GM19438 (cell line): ENCODE results near the gene PDCL2.
"Not testable (repeated sequence)": the region's sequence is repeated elsewhere in the genome, so short reads cannot be mapped to it uniquely, and the experiment has no call there.

Experiments used
- ATAC-seq: cut with Tn5 transposase; IDR thresholded peaks from one replicate; pipeline ENCODE4 v1.9.1; 2021; ENCODE audit warnings: low read depth; ENCODE audit not compliant: unreplicated experiment

PDCL2 gene, protein sequence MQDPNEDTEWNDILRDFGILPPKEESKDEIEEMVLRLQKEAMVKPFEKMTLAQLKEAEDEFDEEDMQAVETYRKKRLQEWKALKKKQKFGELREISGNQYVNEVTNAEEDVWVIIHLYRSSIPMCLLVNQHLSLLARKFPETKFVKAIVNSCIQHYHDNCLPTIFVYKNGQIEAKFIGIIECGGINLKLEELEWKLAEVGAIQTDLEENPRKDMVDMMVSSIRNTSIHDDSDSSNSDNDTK

DNA sequence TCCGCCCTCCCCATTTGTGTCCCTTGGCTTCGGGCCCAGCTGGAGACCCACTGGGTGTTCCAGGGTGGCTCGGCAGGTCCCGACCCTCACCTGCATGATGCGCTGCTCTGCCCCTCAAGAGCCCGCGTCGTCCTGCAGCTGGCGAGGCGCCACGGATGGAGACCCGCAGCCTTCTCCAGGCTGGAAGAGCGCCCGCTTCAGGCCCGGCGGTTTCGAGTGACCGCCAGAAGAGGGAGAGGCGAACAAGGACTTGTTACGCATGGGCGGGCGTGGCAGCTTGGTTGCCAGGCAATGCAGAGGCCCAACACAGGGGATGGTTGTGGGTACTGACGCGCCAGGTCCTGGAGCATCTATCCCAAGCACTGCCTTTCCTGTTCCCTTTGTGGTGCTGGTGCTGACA is at the start of gene PDCL2:
TSS of gene PDCL2 (minus strand) at position 232 of the 400 bp plus-strand sequence. CDS start at position 96, 136 bp downstream.
- ATAC-seq: no peak

DNA sequence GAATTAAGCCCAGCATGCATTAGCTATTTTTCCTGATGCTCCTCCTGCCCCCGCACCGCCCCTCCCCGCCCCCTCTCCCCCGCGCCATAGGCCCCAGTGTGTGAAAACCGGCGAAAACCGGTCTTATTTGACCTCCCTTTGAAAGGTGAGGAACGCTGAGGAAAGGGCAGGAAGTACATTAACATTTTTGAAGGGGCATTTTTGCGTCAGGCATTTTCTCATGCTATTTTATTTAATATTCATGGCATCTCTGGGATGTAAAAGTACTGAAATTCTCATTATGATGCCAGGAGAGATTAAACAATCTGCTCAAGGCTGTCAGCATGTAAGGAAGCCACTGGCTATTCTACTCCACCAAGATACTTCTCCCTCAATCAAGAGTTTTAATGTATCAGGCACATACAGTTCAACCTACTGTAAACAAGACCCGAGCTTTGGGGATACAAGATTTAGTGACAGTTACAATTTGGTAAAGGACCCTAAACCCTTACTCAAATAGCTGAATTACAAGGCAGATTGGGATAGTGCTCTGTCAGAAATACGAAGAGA is 45.3 kb upstream of the PDCL2 start:
- ATAC-seq: no peak

- no peak for ATAC-seq
Measured at GRCh38 chr4:55636656-55636999, 44.6 kb upstream of the PDCL2 start.

- no peak for ATAC-seq
Measured at GRCh38 chr4:55635741-55636655, 44.0 kb upstream of the PDCL2 start, which contains the start of gene NMU. Gene NMU (minus strand): TSS chr4:55636298. CDS start chr4:55636192, 106 bp downstream.

GRCh38 chr4:55635282-55635681 is 43.2 kb upstream of the PDCL2 start:
- ATAC-seq: no peak

DNA sequence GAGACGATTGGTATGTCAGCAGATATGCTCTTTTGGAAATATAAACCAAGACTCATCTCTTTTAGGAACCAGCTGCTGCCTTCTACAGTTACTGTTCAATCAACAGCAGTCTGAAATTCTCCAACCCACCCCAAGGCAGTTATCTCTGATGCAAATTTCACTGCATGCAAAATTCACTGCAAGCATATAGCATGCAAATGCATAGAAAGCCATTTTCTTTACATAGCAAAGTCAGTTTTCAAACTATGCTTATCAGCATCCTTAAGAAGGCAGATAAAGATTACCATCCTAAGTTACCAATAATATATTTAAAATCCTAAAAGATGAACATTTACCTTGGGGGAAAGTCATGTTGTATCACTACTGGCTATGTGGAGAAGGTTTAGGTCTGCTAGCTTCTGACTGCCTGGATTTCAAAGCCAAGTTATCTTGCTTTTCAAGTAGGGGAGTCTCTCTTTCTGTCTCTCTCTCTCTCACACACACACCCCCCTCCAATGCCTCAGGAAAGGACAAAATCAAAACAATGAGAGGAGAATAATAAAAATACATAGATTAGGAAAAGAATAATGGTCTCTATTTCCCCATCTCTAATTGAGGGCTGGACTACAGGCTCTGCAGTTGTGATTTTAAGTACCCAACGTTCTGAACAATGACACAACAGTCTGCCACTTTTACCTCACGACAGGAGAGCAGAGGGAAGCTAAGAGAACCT is 42.5 kb upstream of the PDCL2 start:
- no peak for ATAC-seq

GRCh38 chr4:55633903-55634302 is 41.9 kb upstream of the PDCL2 start:
- ATAC-seq: no peak

GRCh38 chr4:55625835-55626234 is 33.8 kb upstream of the PDCL2 start:
- ATAC-seq: no peak

DNA sequence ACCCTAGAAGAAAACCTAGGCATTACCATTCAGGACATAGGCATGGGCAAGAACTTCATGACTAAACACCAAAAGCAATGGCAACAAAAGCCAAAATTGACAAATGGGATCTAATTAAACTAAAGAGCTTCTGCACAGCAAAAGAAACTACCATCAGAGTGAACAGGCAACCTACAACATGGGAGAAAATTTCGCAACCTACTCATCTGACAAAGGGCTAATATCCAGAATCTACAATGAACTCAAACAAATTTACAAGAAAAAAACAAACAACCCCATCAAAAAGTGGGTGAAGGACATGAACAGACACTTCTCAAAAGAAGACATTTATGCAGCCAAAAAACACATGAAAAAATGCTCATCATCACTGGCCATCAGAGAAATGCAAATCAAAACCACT is 32.0 kb upstream of the PDCL2 start:
- not testable (repeated sequence) for ATAC-seq

DNA sequence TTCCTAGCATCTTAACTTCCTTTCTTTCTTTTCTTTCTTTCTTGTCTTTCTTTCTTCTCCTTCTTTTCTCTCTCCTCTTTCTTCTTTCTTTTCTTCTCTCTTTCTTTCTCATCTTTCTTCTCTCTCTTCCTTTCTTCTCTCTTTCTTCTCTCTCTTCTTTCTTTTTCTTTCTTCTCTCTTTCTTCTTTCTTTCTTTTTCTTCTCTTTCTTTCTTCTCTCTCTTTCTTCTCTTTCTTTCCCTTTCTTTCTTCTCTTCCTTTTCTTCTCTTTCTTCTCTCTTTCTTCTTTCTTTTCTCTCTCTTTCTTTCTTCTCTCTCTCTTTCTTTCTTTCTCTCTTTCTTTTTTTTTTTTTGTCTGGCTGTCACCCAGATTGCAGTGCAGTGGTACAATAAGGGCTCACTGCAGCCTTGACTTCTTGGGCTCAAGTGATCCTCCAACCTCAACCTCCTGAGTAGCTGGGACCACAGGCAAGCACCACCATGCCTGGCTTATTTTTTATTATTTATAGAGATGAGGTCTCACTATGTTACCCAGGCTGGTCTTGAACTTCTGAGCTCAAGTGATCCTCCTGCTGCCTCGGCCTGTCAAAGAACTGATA is 26.6 kb upstream of the PDCL2 start:
- ATAC-seq: no peak

- peak; percentile 90 for ATAC-seq
Measured at GRCh38 chr4:55617587-55618197, 25.6 kb upstream of the PDCL2 start.

DNA sequence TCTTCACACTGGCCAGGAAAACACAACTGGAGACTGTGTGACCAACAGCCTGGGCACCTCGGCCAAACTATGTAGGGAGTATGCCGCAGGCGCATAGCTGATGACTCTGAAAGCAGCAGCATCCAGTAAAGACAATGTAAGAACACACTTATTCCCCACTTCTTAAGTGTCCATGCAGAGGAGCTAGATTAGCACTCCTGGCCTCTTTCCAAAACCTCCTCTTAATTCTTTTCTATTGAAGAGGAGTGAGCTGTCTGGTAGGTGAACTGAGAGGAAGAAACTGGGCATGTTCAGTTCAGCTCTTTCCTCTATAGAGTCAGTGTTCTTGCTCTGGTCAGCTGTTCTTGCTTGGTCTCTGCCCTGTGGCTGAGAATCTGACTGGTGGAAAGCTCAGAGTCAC is 23.0 kb upstream of the PDCL2 start:
- no peak for ATAC-seq

DNA sequence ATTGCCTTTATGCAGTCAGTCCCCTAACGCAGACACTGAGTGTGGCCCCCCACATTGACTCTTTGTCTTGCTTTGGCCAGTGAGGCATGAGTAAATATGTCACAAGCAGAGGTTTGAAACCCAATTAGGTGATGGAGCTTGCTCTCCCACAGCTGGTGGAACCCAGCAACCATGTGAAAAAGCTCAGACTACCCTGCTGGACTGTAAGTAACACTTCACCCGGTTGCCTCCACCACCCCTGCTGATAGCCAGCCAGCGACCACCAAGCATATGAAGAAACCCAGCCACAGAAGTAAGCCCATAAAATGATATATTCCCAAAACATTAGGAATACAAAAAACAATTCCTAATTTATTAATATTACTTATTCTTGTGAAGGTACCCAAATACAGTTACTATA is 21.6 kb upstream of the PDCL2 start:
- ATAC-seq: no peak

- no peak for ATAC-seq
Measured at GRCh38 chr4:55612341-55612740, 20.3 kb upstream of the PDCL2 start.

GRCh38 chr4:55611358-55612059 is 19.5 kb upstream of the PDCL2 start:
- no peak for ATAC-seq

DNA sequence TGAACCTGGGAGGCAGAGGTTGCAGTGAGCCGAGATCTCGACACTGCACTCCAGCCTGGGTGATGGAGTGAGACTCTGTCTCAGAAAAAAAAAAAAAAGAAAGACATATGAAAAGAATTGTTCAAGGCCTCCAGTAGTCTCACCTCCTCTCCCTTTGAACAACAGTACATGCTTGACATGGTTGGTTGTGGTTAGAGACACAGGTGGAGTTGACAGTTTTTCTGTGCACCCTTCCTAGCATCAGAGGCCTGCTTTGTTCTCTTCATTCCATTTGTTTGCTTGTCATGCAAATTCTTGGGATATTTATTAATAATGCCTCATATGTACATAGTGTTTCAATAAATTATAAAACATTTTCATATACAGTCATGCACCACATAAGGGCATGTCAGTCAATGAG is 18.3 kb upstream of the PDCL2 start:
- ATAC-seq: no peak

DNA sequence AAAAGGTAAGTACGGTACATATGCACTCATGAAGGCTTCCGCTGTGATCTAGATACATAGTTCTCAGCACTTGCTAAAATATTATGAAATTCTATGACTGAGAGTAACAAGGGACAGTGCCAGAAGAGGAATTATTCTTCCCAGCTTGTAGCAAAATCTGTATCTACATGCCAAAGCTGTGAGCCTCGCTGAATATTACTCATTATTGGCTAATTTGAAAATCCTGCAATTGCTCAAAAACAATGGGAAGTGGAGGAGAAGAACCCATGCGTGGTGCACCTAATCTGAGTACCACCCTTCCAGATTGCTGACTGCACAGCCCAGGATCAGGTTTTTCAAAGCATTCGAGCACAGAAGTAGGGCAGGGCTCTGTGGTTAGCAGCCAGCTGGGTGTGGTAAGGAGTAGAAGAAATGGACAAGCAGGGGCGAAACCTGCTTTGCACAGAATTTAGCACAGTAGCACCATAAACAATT is 17.4 kb upstream of the PDCL2 start:
- no peak for ATAC-seq

- ATAC-seq: no peak
Measured at GRCh38 chr4:55608591-55608990, 16.5 kb upstream of the PDCL2 start.

DNA sequence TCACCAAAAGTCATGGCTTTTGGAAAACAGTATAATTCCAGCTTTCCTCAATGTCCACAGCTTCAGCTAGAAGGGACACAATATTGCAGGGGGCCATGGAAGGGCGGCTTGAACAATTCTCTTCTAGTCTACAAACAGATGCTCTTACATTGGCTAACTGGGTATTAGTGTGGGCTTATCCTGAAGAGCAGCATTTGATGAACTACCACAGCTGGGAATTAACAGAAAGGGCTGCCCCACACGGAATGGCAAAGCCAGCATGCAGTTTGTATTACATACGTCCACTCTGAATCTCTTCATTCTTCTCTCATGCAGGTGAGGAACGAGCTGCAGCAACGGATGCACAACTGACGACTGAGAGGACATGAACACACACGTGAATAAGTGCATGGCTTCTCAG is 13.0 kb upstream of the PDCL2 start:
- ATAC-seq: no peak
